Transverse colon (tissue), 4 donors: ENCODE results near the gene RABGAP1L. TPM values are rescaled to one million over a fixed set of nuclear protein-coding genes. Genes with fewer than 3 reads are reported as not detected.
"Not testable (repeated sequence)": the region's sequence is repeated elsewhere in the genome, so short reads cannot be mapped to it uniquely, and the experiment has no call there.

Source experiments
- DNase-seq: peaks from one replicate; pipeline ENCODE4 v3.0.0-alpha.2; 2019
- H3K27ac ChIP-seq, 4 donors: fragments of 200-600 bp; sonication (generic); 2 replicates each; pipeline ENCODE4 v1.5.1; 2016 to 2018; ENCODE audit warnings: inconsistent platforms in 4 of 4
- H3K27me3 ChIP-seq: fragments of 200-600 bp; sonication (generic); 2 replicates; pipeline ENCODE4 v1.5.1; 2017; ENCODE audit warnings: inconsistent platforms
- H3K36me3 ChIP-seq, 4 donors: fragments of 200-600 bp; sonication (generic); 2 replicates each; pipeline ENCODE4 v1.5.1; 2017 to 2019; ENCODE audit warnings: inconsistent platforms in 4 of 4
- H3K4me1 ChIP-seq, 4 donors: fragments of 200-600 bp; sonication (generic); 2 replicates each; pipeline ENCODE4 v1.5.1; 2017 to 2020; ENCODE audit warnings: inconsistent platforms in 4 of 4
- H3K4me3 ChIP-seq, 4 donors: fragments of 200-600 bp; sonication (generic); 1 replicate in 1 of 4; 2 replicates in 3 of 4; pipeline versions ENCODE4 v1.5.1 to v1.6.1; 2017 to 2019; ENCODE audit warnings: inconsistent platforms in 4 of 4
- H3K9me3 ChIP-seq, 2 donors: fragments of 200-600 bp; sonication (generic); 2 replicates each; pipeline ENCODE4 v1.5.1; 2017 to 2019; ENCODE audit warnings: inconsistent platforms in 2 of 2
- EP300 ChIP-seq: sonication (generic); formaldehyde crosslinking; IDR thresholded peaks from one replicate; pipeline ENCODE4 v1.6.1; 2017; ENCODE audit warnings: antibody characterized with exemption, low read depth
- POLR2A ChIP-seq: fragments of 450-650 bp; IDR thresholded peaks from one replicate; pipeline ENCODE4 v1.6.1; 2016; ENCODE audit warnings: antibody characterized with exemption, mild to moderate bottlenecking, moderate library complexity
- POLR2AphosphoS5 ChIP-seq, 3 donors: sonication (generic); formaldehyde crosslinking; IDR thresholded peaks; one replicate each; pipeline ENCODE4 v1.6.1; 2016; ENCODE audit warnings: antibody characterized with exemption in 3 of 3
- WGBS, 2 donors: methylation state at CpG; one replicate each; pipeline ENCODE4 v1.1.5; 2018; ENCODE audit warnings: low coverage in 1 of 2; 5-methylcytosine and 5-hydroxymethylcytosine counted together
- in situ Hi-C, 4 donors: fragments of 200-750 bp; cut with MboI; loops; one replicate each; pipeline versions ENCODE4 v1.15.0 to v1.15.1; 2017; ENCODE audit warnings: low sequenced_read_pairs in 3 of 4, low pct_ligation_motif_present in 1 of 4, low pct_unique_long_range_greater_than_20kb in 1 of 4
- intact Hi-C: fragments of 100-400 bp; cut with DNase I; formaldehyde crosslinking; loops from one replicate; pipeline ENCODE4 v1.15.1; 2023; ENCODE audit warnings: low total_unique reads
- total RNA-seq, 4 donors: library from RNA; depleted of rRNA; stranded (reverse); fragments of >200 nt; gene quantifications; one replicate each; pipeline ENCODE4 v1.1.0, GENCODE V29; 2016
- TF ChIP-seq, protein P1 (sequence below), 5 experiments: fragments of 200-600 bp in 3 of 5; fragments of 450-650 bp in 2 of 5; sonication (generic) in 3 of 5; IDR thresholded peaks; 1 replicate in 2 of 5; 2 replicates in 3 of 5; pipeline ENCODE4 v1.5.1; 2016 to 2017; ENCODE audit warnings: antibody characterized with exemption in 5 of 5, inconsistent platforms in 3 of 5, mild to moderate bottlenecking in 2 of 5, moderate library complexity in 1 of 5

Gene RABGAP1L
- total RNA-seq, 4 donors from 2014 or later = 68.9 to 127 (median 99.9) TPM

DNA sequence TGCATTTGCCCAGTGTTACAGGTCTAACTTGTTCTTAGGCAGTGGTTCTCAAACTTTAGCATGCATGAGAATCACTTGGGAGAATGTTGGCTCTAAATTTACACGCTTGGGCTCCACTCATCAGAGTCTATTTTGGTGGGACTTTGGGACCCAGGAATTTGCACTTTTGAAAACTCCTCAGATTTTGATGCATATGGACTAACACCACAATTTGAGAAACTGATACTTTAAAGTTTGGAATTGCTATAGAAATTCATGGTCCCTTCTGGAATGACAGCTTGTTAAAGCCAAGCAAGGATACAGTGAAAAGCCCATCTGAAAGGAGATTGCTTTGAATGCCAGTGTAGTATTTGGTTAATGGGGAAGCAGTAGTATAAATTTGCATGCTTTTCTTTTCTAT lies 320.0 kb downstream of the RABGAP1L start:
- Histone ChIP-seq H3K9me3 (no peaks in the 10 kb centered on the region), H3K27ac (no peak overlapping the region), H3K36me3 (no peaks in the 10 kb centered on the region), H3K4me3 (no peak overlapping the region), H3K27me3 (no peaks in the 10 kb centered on the region), H3K4me1 (no peaks in the 10 kb centered on the region)
- intact Hi-C loops (no loop called here), in situ Hi-C loops (no loop called here)
- TF ChIP-seq, protein P1, sequence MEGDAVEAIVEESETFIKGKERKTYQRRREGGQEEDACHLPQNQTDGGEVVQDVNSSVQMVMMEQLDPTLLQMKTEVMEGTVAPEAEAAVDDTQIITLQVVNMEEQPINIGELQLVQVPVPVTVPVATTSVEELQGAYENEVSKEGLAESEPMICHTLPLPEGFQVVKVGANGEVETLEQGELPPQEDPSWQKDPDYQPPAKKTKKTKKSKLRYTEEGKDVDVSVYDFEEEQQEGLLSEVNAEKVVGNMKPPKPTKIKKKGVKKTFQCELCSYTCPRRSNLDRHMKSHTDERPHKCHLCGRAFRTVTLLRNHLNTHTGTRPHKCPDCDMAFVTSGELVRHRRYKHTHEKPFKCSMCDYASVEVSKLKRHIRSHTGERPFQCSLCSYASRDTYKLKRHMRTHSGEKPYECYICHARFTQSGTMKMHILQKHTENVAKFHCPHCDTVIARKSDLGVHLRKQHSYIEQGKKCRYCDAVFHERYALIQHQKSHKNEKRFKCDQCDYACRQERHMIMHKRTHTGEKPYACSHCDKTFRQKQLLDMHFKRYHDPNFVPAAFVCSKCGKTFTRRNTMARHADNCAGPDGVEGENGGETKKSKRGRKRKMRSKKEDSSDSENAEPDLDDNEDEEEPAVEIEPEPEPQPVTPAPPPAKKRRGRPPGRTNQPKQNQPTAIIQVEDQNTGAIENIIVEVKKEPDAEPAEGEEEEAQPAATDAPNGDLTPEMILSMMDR (IDR thresholded peaks at IDR 0.05) = no peak
- TF ChIP-seq EP300 (no peak), POLR2A (no peak), POLR2AphosphoS5 (IDR thresholded peaks at IDR 0.05) (no peak)
- WGBS, 2 donors = 100% methylated on average over 1 of the region's 1 CpG
- no peak for DNase-seq

DNA sequence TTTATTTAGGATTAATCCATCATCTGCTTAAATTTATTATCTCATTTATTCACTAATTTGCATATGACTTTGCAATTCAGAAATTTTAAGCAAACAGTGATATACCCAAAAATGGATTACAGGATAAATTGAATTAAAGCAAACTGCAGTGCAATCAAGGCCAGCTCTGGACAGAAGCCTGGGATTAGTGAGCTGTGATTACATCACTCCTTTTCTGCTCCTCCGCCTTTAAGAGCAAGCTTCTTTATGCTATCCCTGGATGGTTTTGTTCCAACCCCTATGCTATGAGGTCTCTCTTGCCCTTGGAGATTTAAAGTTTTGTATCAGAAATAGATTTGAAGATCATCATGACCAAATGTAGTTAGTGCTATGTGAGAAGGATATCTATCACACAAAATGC lies 321.0 kb downstream of the RABGAP1L start:
- Histone ChIP-seq H3K4me3 (no peak overlapping the region), H3K27ac (no peak overlapping the region), H3K4me1 (no peaks in the 10 kb centered on the region), H3K36me3 (no peaks in the 10 kb centered on the region), H3K9me3 (no peaks in the 10 kb centered on the region), H3K27me3 (no peaks in the 10 kb centered on the region)
- in situ Hi-C loops = no loop called here
- TF ChIP-seq, protein P1 (IDR thresholded peaks at IDR 0.05) = no peak
- TF ChIP-seq POLR2A = no peak
- TF ChIP-seq POLR2AphosphoS5 (IDR thresholded peaks at IDR 0.05) = no peak
- no peak for TF ChIP-seq EP300
- WGBS, 2 donors = 67 to 85% methylated on average over 1 of the region's 1 CpG
- intact Hi-C loops = no loop called here
- DNase-seq = no peak

DNA sequence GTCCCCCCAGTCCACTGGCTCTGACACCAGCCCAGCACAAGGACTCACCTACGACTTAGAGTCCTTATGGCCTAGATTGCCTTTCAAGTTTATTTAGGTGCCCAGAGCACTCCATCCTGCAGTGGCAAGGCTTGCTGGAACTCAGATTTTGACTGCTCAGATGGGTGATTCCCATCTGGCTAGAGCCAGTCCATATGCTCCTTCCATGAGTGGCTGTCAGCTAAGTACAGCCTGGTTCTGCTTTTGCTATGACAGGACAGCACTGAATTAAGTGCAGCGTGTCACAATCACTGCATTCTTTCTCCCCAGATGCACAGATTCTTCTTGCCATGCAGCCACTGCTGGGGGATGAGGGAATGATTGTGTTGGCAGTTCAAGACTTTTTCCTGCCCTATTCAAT lies 332.3 kb downstream of the RABGAP1L start:
- no peaks in the 10 kb centered on the region for H3K36me3 ChIP-seq
- H3K9me3 ChIP-seq = peaks cover 0 to 2% of the 10 kb centered on the region in 2 donors
- no peak for TF ChIP-seq EP300
- TF ChIP-seq, protein P1 (IDR thresholded peaks at IDR 0.05) = no peak
- no peak for TF ChIP-seq POLR2AphosphoS5 (IDR thresholded peaks at IDR 0.05)
- no peak for TF ChIP-seq POLR2A
- no peaks in the 10 kb centered on the region for H3K27me3 ChIP-seq
- in situ Hi-C loops = no loop called here
- 93% methylated on average over 2 of the region's 2 CpGs; no CpG with 5 or more reads in 1 of the 2 donors for WGBS, 2 donors
- intact Hi-C loops = no loop called here
- no peaks in the 10 kb centered on the region for H3K4me1 ChIP-seq
- no peak overlapping the region for H3K27ac ChIP-seq
- H3K4me3 ChIP-seq = no peak overlapping the region
- no peak for DNase-seq

DNA sequence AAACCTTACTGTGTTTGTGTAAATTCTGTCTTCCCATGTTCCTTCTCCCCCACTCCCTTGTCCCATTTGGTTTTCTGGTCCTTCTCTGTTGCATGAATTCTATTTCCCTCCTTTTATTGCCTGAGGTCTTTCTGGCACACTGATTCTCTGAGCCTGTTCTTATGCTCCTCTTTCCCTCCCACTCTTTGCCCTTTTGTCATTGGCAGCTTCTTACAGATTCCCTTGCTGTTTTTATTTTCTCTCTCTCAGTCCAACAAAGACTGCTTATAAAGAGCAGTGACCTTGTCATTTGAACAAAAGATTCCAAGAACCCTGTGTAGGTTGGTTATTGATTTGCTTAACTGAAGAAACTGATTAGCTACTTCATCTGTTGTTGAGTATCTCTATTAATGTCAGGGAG lies 338.2 kb downstream of the RABGAP1L start:
- Histone ChIP-seq H3K27me3 (no peaks in the 10 kb centered on the region), H3K36me3 (no peaks in the 10 kb centered on the region), H3K9me3 (no peaks in the 10 kb centered on the region), H3K4me1 (peaks cover 0 to 7% (median 0%) of the 10 kb centered on the region in 4 donors), H3K4me3 (no peak overlapping the region), H3K27ac (no peak overlapping the region)
- no peak for DNase-seq
- intact Hi-C loops (no loop called here), in situ Hi-C loops (no loop called here)
- TF ChIP-seq POLR2A (no peak), POLR2AphosphoS5 (IDR thresholded peaks at IDR 0.05) (no peak), EP300 (no peak)
- TF ChIP-seq, protein P1 (IDR thresholded peaks at IDR 0.05) = no peak

- H3K27me3 ChIP-seq, DNase-seq, H3K36me3 ChIP-seq, H3K4me1 ChIP-seq, H3K27ac ChIP-seq, H3K9me3 ChIP-seq, H3K4me3 ChIP-seq, intact Hi-C loops, in situ Hi-C loops: not testable (repeated sequence)
- WGBS, 2 donors = 96 to 98% methylated on average over 6 of the region's 6 CpGs
Measured at GRCh38 chr1:174516755-174517154, 357.4 kb downstream of the RABGAP1L start.
